Neural cell (in vitro differentiated cells): ENCODE results near the gene MAST4. TPM values are rescaled to one million over a fixed set of nuclear protein-coding genes. Genes with fewer than 3 reads are reported as not detected.

ENCODE experiments used
- H2AFZ ChIP-seq: fragments of 200-600, 300-800 bp; sonication (generic), shearing (Covaris generic); 2 replicates; pipeline ENCODE4 v1.6.0; 2014; ENCODE audit warnings: low read depth, mild to moderate bottlenecking, antibody characterized with exemption, low read length, moderate library complexity
- H3F3A ChIP-seq: fragments of 200-600 bp; shearing (Covaris generic); 2 replicates; pipeline ENCODE4 v1.6.1; 2016; ENCODE audit warnings: mild to moderate bottlenecking, moderate library complexity, mixed read lengths, antibody characterized with exemption, low read length; ENCODE audit not compliant: insufficient read depth, poor library complexity, severe bottlenecking
- H3K27ac ChIP-seq: fragments of 200-600, 300-800 bp; sonication (generic), shearing (Covaris generic); 2 replicates; pipeline ENCODE4 v1.5.1; 2014; ENCODE audit warnings: mild to moderate bottlenecking, low read length, moderate library complexity
- H3K27me3 ChIP-seq: fragments of 300-800, 200-600 bp; sonication (generic), shearing (Covaris generic); 2 replicates; pipeline ENCODE4 v1.6.0; 2014; ENCODE audit warnings: mild to moderate bottlenecking, low read depth, low read length, moderate library complexity; ENCODE audit not compliant: insufficient read depth
- H3K36me3 ChIP-seq: fragments of 300-800, 200-600 bp; sonication (generic), shearing (Covaris generic); 2 replicates; pipeline ENCODE4 v1.5.1; 2014; ENCODE audit warnings: mild to moderate bottlenecking, antibody characterized with exemption, low read length, moderate library complexity; ENCODE audit not compliant: insufficient read depth
- H3K4me2 ChIP-seq: fragments of 300-800, 200-600 bp; sonication (generic), shearing (Covaris generic); 2 replicates; pipeline ENCODE4 v1.6.0; 2014; ENCODE audit warnings: mild to moderate bottlenecking, low read length
- H3K4me3 ChIP-seq: fragments of 300-800, 200-600 bp; sonication (generic), shearing (Covaris generic); 2 replicates; pipeline ENCODE4 v1.5.1; 2014; ENCODE audit warnings: mild to moderate bottlenecking, low read length, moderate library complexity
- H3K79me2 ChIP-seq: fragments of 200-600 bp; shearing (Covaris generic); replicated peaks from 2 replicates; pipeline ENCODE4 v1.6.0; 2014; ENCODE audit warnings: mild to moderate bottlenecking, low read length, moderate library complexity; ENCODE audit not compliant: insufficient read depth
- H3K9ac ChIP-seq: fragments of 300-800, 200-600 bp; sonication (generic), shearing (Covaris generic); 2 replicates; pipeline ENCODE4 v1.6.1; 2016; ENCODE audit warnings: mild to moderate bottlenecking, low read length, mixed read lengths
- H3K9me2 ChIP-seq: fragments of 200-600 bp; shearing (Covaris generic); 2 replicates; pipeline ENCODE4 v1.6.1; 2016; ENCODE audit warnings: mild to moderate bottlenecking, low read length, mixed read lengths; ENCODE audit not compliant: insufficient read depth
- H3K9me3 ChIP-seq: fragments of 200-600, 300-800 bp; sonication (generic), shearing (Covaris generic); 2 replicates; pipeline ENCODE4 v1.6.1; 2016; ENCODE audit warnings: mild to moderate bottlenecking, mixed run types, low read length, moderate library complexity, mixed read lengths
- H4K20me1 ChIP-seq: fragments of 200-600 bp; shearing (Covaris generic); 2 replicates; pipeline ENCODE4 v1.6.1; 2016; ENCODE audit warnings: mild to moderate bottlenecking, mixed run types; ENCODE audit not compliant: insufficient read depth
- CTCF ChIP-seq: fragments of 450-650 bp; IDR thresholded peaks from 2 replicates; pipeline ENCODE4 v1.5.1; 2014; ENCODE audit warnings: antibody characterized with exemption, mild to moderate bottlenecking, moderate library complexity; ENCODE audit not compliant: poor library complexity, severe bottlenecking
- EP300 ChIP-seq: fragments of 450-650 bp; conservative IDR thresholded peaks from 2 replicates; pipeline ENCODE4 v1.6.1; 2014; ENCODE audit warnings: antibody characterized with exemption, mild to moderate bottlenecking, moderate library complexity; ENCODE audit not compliant: poor library complexity, severe bottlenecking
- EZH2 ChIP-seq: fragments of 200-600, 300-800 bp; shearing (Covaris generic), sonication (generic); IDR thresholded peaks from 2 replicates; pipeline ENCODE4 v1.6.1; 2014; ENCODE audit warnings: antibody characterized with exemption, low read length, borderline replicate concordance, mild to moderate bottlenecking; ENCODE audit not compliant: insufficient read depth, poor library complexity, severe bottlenecking
- MXI1 ChIP-seq: fragments of 450-650 bp; conservative IDR thresholded peaks from 2 replicates; pipeline ENCODE4 v1.6.1; 2014; ENCODE audit warnings: antibody characterized with exemption, mild to moderate bottlenecking; ENCODE audit not compliant: poor library complexity, severe bottlenecking
- POLR2AphosphoS5 ChIP-seq: IDR thresholded peaks from 2 replicates; pipeline ENCODE4 v1.6.1; 2012
- REST ChIP-seq: IDR thresholded peaks from 2 replicates; pipeline ENCODE4 v1.6.1; 2012; ENCODE audit warnings: borderline replicate concordance
- SMC3 ChIP-seq: fragments of 450-650 bp; conservative IDR thresholded peaks from 2 replicates; pipeline ENCODE4 v1.6.1; 2014; ENCODE audit warnings: antibody characterized with exemption, mild to moderate bottlenecking, moderate library complexity; ENCODE audit not compliant: poor library complexity
- TAF1 ChIP-seq: IDR thresholded peaks from 2 replicates; pipeline ENCODE4 v1.6.1; 2012; ENCODE audit warnings: low read depth
- polyA plus RNA-seq: library from polyadenylated mRNA; depleted of rRNA; stranded (reverse); fragments of >200 nt; gene quantifications from 2 replicates; pipeline ENCODE4 v1.2.3, GENCODE V29; 2014

MAST4 gene
- polyA plus RNA-seq, 1 donor from 2014 or later = 2.3 TPM

GRCh38 chr5:66741394-66741793 lies 145.2 kb downstream of the MAST4 start:
- H3K36me3 ChIP-seq = no peaks in the 10 kb centered on the region
- no peaks in the 10 kb centered on the region for H4K20me1 ChIP-seq
- no peak for TF ChIP-seq SMC3
- TF ChIP-seq TAF1 = no peak
- TF ChIP-seq CTCF = no peak
- TF ChIP-seq POLR2AphosphoS5 = no peak
- TF ChIP-seq REST = no peak
- no peak for TF ChIP-seq EP300
- TF ChIP-seq MXI1 = no peak
- TF ChIP-seq EZH2 = no peak
- H3K27ac ChIP-seq = no peak overlapping the region
- H3F3A ChIP-seq = no peaks in the 10 kb centered on the region
- no peaks in the 10 kb centered on the region for H3K9me2 ChIP-seq
- H3K4me2 ChIP-seq = no peak overlapping the region
- H3K9ac ChIP-seq = no peak overlapping the region
- no peak overlapping the region for H2AFZ ChIP-seq
- H3K9me3 ChIP-seq = no peaks in the 10 kb centered on the region
- no peaks in the 10 kb centered on the region for H3K27me3 ChIP-seq
- H3K4me3 ChIP-seq = no peak overlapping the region
- no peaks in the 10 kb centered on the region for H3K79me2 ChIP-seq

- Histone ChIP-seq H3K9ac (no peak overlapping the region), H3K27me3 (no peaks in the 10 kb centered on the region), H3K79me2 (no peaks in the 10 kb centered on the region), H3F3A (no peaks in the 10 kb centered on the region), H3K9me2 (no peaks in the 10 kb centered on the region), H3K4me3 (no peak overlapping the region), H3K9me3 (no peaks in the 10 kb centered on the region), H3K27ac (no peak overlapping the region), H3K4me2 (no peak overlapping the region), H2AFZ (no peak overlapping the region), H3K36me3 (no peaks in the 10 kb centered on the region), H4K20me1 (no peaks in the 10 kb centered on the region)
- peak; percentile 9 for TF ChIP-seq CTCF
- no peak for TF ChIP-seq EZH2
Observed at GRCh38 chr5:66742083-66742895, 146.1 kb downstream of the MAST4 start.
